ENCODE measurements around the gene PRRC2B.

Gene PRRC2B

GRCh38 chr9:131379056-131379455 lies 14.8 kb upstream of the PRRC2B start:
- no peak overlapping the region for H3K4me3 ChIP-seq (ENCODE audit: low read depth, low read length)
- TF ChIP-seq CTCF (IDR thresholded peaks at IDR 0.05; ENCODE audit: low read depth, low read length), result no peak

- TF ChIP-seq CTCF (IDR thresholded peaks at IDR 0.05; ENCODE audit: low read depth, low read length), result no peak
- no peak overlapping the region for H3K4me3 ChIP-seq (ENCODE audit: low read depth, low read length)
Observed at GRCh38 chr9:131382850-131383729, 10.8 kb upstream of the PRRC2B start.

GRCh38 chr9:131385296-131385695 lies 8.6 kb upstream of the PRRC2B start:
- TF ChIP-seq CTCF (IDR thresholded peaks at IDR 0.05; ENCODE audit: low read depth, low read length), result no peak

GRCh38 chr9:131386281-131386680 lies 7.6 kb upstream of the PRRC2B start:
- H3K4me3 ChIP-seq (ENCODE audit: low read depth, low read length), result no peak overlapping the region
- no peak for TF ChIP-seq CTCF (IDR thresholded peaks at IDR 0.05; ENCODE audit: low read depth, low read length)

More at GRCh38 chr9:131385296-131385695, 8.6 kb upstream of the PRRC2B start:
- H3K4me3 ChIP-seq (ENCODE audit: low read depth, low read length), result no peak overlapping the region

- H3K4me3 ChIP-seq (ENCODE audit: low read depth, low read length), result no peak overlapping the region
- no peak for TF ChIP-seq CTCF (IDR thresholded peaks at IDR 0.05; ENCODE audit: low read depth, low read length)
Observed at GRCh38 chr9:131387394-131387793, 6.5 kb upstream of the PRRC2B start.

- no peak overlapping the region for H3K4me3 ChIP-seq (ENCODE audit: low read depth, low read length)
- TF ChIP-seq CTCF (IDR thresholded peaks at IDR 0.05; ENCODE audit: low read depth, low read length), result no peak
Observed at GRCh38 chr9:131391020-131391419, 2.9 kb upstream of the PRRC2B start.

GRCh38 chr9:131391504-131391903 lies 2.4 kb upstream of the PRRC2B start:
- no peak for TF ChIP-seq CTCF (IDR thresholded peaks at IDR 0.05; ENCODE audit: low read depth, low read length)
- H3K4me3 ChIP-seq (ENCODE audit: low read depth, low read length), result no peak overlapping the region

Data from WI38 (cell line).